GM21529 (cell line): ENCODE measurements around the gene FRMD4B.

Source experiments
- ATAC-seq: cut with Tn5 transposase; IDR thresholded peaks from one replicate; pipeline ENCODE4 v1.9.1; 2021; ENCODE audit not compliant: unreplicated experiment

Gene FRMD4B

GRCh38 chr3:69406163-69406562, 20.3 kb upstream of the FRMD4B start:
- no peak for ATAC-seq

GRCh38 chr3:69405067-69405466, 19.2 kb upstream of the FRMD4B start:
- ATAC-seq = no peak

- no peak for ATAC-seq
Observed at GRCh38 chr3:69403454-69403853, 17.6 kb upstream of the FRMD4B start.

- ATAC-seq = no peak
Observed at GRCh38 chr3:69400683-69401082, 14.8 kb upstream of the FRMD4B start.

GRCh38 chr3:69392850-69393249, 7.0 kb upstream of the FRMD4B start:
- no peak for ATAC-seq

GRCh38 chr3:69392415-69392814, 6.5 kb upstream of the FRMD4B start:
- no peak for ATAC-seq

GRCh38 chr3:69391554-69391953, 5.7 kb upstream of the FRMD4B start:
- no peak for ATAC-seq

GRCh38 chr3:69390771-69391170, 4.9 kb upstream of the FRMD4B start:
- ATAC-seq = no peak

- ATAC-seq = no peak
Observed at GRCh38 chr3:69389520-69390248, 3.8 kb upstream of the FRMD4B start.

- ATAC-seq = no peak
Observed at GRCh38 chr3:69388241-69388640, 2.4 kb upstream of the FRMD4B start.

- no peak for ATAC-seq
Observed at GRCh38 chr3:69386556-69387385, 883 bp upstream of the FRMD4B start.

GRCh38 chr3:69385123-69385722, 665 bp downstream of the FRMD4B start:
- ATAC-seq = no peak

GRCh38 chr3:69384326-69384725, 1.6 kb downstream of the FRMD4B start:
- ATAC-seq = no peak

- ATAC-seq = no peak
Observed at GRCh38 chr3:69379661-69380060, 6.2 kb downstream of the FRMD4B start.

- ATAC-seq = no peak
Observed at GRCh38 chr3:69378112-69378802, 7.6 kb downstream of the FRMD4B start.

- ATAC-seq = no peak
Observed at GRCh38 chr3:69377262-69377661, 8.6 kb downstream of the FRMD4B start.

GRCh38 chr3:69376731-69377130, 9.2 kb downstream of the FRMD4B start:
- no peak for ATAC-seq

- no peak for ATAC-seq
Observed at GRCh38 chr3:69371816-69372215, 14.1 kb downstream of the FRMD4B start.

- no peak for ATAC-seq
Observed at GRCh38 chr3:69370901-69371301, 15.0 kb downstream of the FRMD4B start.

- no peak for ATAC-seq
Observed at GRCh38 chr3:69370156-69370883, 15.6 kb downstream of the FRMD4B start.
